SK-N-SH (cell line): ENCODE measurements around the gene NFIA.

ENCODE experiments used
- RAD21 ChIP-seq: IDR thresholded peaks from 2 replicates; pipeline ENCODE4 v1.6.1; 2012; ENCODE audit warnings: mild to moderate bottlenecking, low read length
- SIN3A ChIP-seq: IDR thresholded peaks from 2 replicates; pipeline ENCODE4 v1.6.1; 2012; ENCODE audit warnings: low read depth, mild to moderate bottlenecking, low read length, moderate library complexity, borderline replicate concordance
- TF ChIP-seq, protein P1 (sequence below): fragments of 200-600 bp; sonication (generic); IDR thresholded peaks from 2 replicates; pipeline ENCODE4 v1.6.1; 2017; ENCODE audit warnings: antibody characterized with exemption, mild to moderate bottlenecking, moderate library complexity
- TF ChIP-seq, protein P2 (sequence below): IDR thresholded peaks from 2 replicates; pipeline ENCODE4 v1.4.0; 2012; ENCODE audit warnings: low read depth, borderline replicate concordance

DNA sequence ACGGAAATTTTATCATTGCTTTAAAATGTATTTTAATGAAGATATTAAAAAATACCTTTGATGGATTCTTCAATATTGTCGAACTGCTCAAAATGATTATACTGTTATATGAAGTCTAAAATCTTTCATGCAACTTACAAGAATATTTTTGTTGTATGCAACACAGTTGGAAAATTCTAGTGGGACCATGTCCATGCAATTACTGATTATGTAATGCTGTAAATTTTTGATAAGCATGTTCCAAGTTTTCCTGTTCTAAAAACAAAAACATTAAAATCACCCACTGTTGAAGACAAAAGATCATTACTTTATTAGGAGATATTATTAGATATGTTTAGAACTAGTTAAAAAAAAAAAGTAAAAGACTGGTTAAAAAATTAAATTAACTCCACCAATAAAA, 132.8 kb downstream of the NFIA start:
- TF ChIP-seq, protein P1, sequence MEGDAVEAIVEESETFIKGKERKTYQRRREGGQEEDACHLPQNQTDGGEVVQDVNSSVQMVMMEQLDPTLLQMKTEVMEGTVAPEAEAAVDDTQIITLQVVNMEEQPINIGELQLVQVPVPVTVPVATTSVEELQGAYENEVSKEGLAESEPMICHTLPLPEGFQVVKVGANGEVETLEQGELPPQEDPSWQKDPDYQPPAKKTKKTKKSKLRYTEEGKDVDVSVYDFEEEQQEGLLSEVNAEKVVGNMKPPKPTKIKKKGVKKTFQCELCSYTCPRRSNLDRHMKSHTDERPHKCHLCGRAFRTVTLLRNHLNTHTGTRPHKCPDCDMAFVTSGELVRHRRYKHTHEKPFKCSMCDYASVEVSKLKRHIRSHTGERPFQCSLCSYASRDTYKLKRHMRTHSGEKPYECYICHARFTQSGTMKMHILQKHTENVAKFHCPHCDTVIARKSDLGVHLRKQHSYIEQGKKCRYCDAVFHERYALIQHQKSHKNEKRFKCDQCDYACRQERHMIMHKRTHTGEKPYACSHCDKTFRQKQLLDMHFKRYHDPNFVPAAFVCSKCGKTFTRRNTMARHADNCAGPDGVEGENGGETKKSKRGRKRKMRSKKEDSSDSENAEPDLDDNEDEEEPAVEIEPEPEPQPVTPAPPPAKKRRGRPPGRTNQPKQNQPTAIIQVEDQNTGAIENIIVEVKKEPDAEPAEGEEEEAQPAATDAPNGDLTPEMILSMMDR, result no peak
- TF ChIP-seq RAD21 (no peak), SIN3A (no peak)
- TF ChIP-seq, protein P2, sequence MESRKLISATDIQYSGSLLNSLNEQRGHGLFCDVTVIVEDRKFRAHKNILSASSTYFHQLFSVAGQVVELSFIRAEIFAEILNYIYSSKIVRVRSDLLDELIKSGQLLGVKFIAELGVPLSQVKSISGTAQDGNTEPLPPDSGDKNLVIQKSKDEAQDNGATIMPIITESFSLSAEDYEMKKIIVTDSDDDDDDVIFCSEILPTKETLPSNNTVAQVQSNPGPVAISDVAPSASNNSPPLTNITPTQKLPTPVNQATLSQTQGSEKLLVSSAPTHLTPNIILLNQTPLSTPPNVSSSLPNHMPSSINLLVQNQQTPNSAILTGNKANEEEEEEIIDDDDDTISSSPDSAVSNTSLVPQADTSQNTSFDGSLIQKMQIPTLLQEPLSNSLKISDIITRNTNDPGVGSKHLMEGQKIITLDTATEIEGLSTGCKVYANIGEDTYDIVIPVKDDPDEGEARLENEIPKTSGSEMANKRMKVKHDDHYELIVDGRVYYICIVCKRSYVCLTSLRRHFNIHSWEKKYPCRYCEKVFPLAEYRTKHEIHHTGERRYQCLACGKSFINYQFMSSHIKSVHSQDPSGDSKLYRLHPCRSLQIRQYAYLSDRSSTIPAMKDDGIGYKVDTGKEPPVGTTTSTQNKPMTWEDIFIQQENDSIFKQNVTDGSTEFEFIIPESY, result no peak
